K562 (cell line): ENCODE results near the gene PIEZO2. TPM values are rescaled to one million over a fixed set of nuclear protein-coding genes. Genes with fewer than 3 reads are reported as not detected.

ENCODE experiments used
- ATAC-seq: fragments of 200-7000 bp; cut with Tn5 transposase; 3 replicates; pipeline ENCODE4 v1.9.1; 2020; ENCODE audit warnings: moderate library complexity
- BruUV-seq: library from RNA; stranded (reverse); fragments of 400-500 nt; replicated peaks from 2 replicates; lab custom pipeline; 2021; lab: Mats Ljungman, UMichigan
- CTCF ChIA-PET: fragments of 300-600 bp; formaldehyde crosslinking; extraction: SDS; loops from one replicate; lab custom pipeline; 2021; ENCODE audit warnings: low intra/inter-chr PET ratio; lab: Yijun Ruan, JAX
- POLR2A ChIA-PET: fragments of 300-600, 350-650 bp; sonication (Branson Sonifier 250); formaldehyde crosslinking; extraction: SDS; loops from one replicate; lab custom pipeline; 2021; ENCODE audit warnings: antibody characterized with exemption, inconsistent platforms; lab: Yijun Ruan, JAX
- DNase-seq, 4 experiments: peaks; one replicate each; pipeline versions ENCODE4 v3.0.0 to v3.0.0-alpha.2; 2011 to 2018; ENCODE audit warnings: low spot score in 3 of 4, mixed read lengths in 3 of 4; ENCODE audit errors: extremely low read depth in 1 of 4
- FAIRE-seq: peaks from 2 replicates; lab custom pipeline; 2011; peaks lifted over from hg19 to GRCh38; lab: Jason Lieb, UNC
- H2AFZ ChIP-seq: 2 replicates; pipeline ENCODE4 v1.6.0; 2011; ENCODE audit warnings: low read depth, low read length, control low read depth, inconsistent platforms
- H3K27ac ChIP-seq: fragments of 200-600 bp; 3 replicates; pipeline ENCODE4 v1.8.0; 2011; ENCODE audit warnings: low read depth, mild to moderate bottlenecking, control low read depth, inconsistent platforms, low read length, moderate library complexity, mixed read lengths; ENCODE audit errors: extremely low read depth
- H3K27me3 ChIP-seq, 2 experiments: fragments of 300-600 bp in 1 of 2; 2 replicates in 1 of 2; 3 replicates in 1 of 2; pipeline versions ENCODE4 v1.6.0 to v1.8.0; 2011; ENCODE audit warnings: inconsistent platforms in 2 of 2, low read length in 2 of 2, mild to moderate bottlenecking in 1 of 2, mixed read lengths in 1 of 2, moderate library complexity in 1 of 2; ENCODE audit not compliant: control insufficient read depth in 2 of 2, insufficient read depth in 2 of 2
- H3K36me3 ChIP-seq: fragments of 300-600 bp; 3 replicates; pipeline ENCODE4 v1.8.0; 2011; ENCODE audit warnings: mild to moderate bottlenecking, low read length, inconsistent platforms; ENCODE audit not compliant: control insufficient read depth, insufficient read depth
- H3K4me1 ChIP-seq, 2 experiments: fragments of 200-600 bp in 1 of 2; replicated peaks in 1 of 2; 2 replicates in 1 of 2; 3 replicates in 1 of 2; pipeline versions ENCODE4 v1.5.1 to v1.8.0; 2011; ENCODE audit warnings: inconsistent platforms in 2 of 2, low read length in 2 of 2, mild to moderate bottlenecking in 1 of 2, mixed read lengths in 1 of 2, moderate library complexity in 1 of 2; ENCODE audit not compliant: control insufficient read depth in 2 of 2, insufficient read depth in 2 of 2
- H3K4me2 ChIP-seq: 2 replicates; pipeline ENCODE4 v1.6.1; 2011; ENCODE audit warnings: low read length, control low read depth, inconsistent platforms, mixed read lengths; ENCODE audit not compliant: insufficient read depth
- H3K4me3 ChIP-seq: fragments of 200-600 bp; sonication (generic), shearing (Covaris generic); 2 replicates; pipeline ENCODE4 v1.5.1; 2016; ENCODE audit warnings: control low read depth, inconsistent platforms
- H3K79me2 ChIP-seq: fragments of 200-600 bp; 3 replicates; pipeline ENCODE4 v1.8.0; 2011; ENCODE audit warnings: low read length, inconsistent platforms; ENCODE audit not compliant: control insufficient read depth, insufficient read depth
- H3K9ac ChIP-seq, 2 experiments: 2 replicates each; pipeline versions ENCODE4 v1.6.0 to v1.6.1; 2011; ENCODE audit warnings: low read depth in 2 of 2, low read length in 2 of 2, control low read depth in 1 of 2, inconsistent platforms in 1 of 2, mild to moderate bottlenecking in 1 of 2, mixed read lengths in 1 of 2; ENCODE audit not compliant: insufficient read depth in 1 of 2
- H3K9me1 ChIP-seq: one replicate; pipeline ENCODE4 v1.6.0; 2011; ENCODE audit warnings: inconsistent platforms, mild to moderate bottlenecking, low read length, moderate library complexity; ENCODE audit not compliant: control insufficient read depth, insufficient read depth
- H3K9me3 ChIP-seq: replicated peaks from 2 replicates; pipeline ENCODE4 v1.5.1; 2011; ENCODE audit warnings: low read depth, low read length, inconsistent platforms; ENCODE audit not compliant: control insufficient read depth, insufficient read depth
- H4K20me1 ChIP-seq: replicated peaks from 2 replicates; pipeline ENCODE4 v1.6.1; 2011; ENCODE audit warnings: low read length, inconsistent platforms, mixed read lengths; ENCODE audit not compliant: control insufficient read depth, insufficient read depth
- ELF4 ChIP-seq: fragments of 450-650 bp; formaldehyde crosslinking; IDR thresholded peaks from 2 replicates; pipeline ENCODE4 v1.4.0; 2022; ENCODE audit warnings: missing genetic modification characterization
- FOXA1 ChIP-seq: fragments of 450-650 bp; IDR thresholded peaks from 2 replicates; pipeline ENCODE4 v1.6.1; 2016; ENCODE audit warnings: mild to moderate bottlenecking, borderline replicate concordance
- GABPB1 ChIP-seq: sonication (generic); formaldehyde crosslinking; IDR thresholded peaks from 2 replicates; pipeline ENCODE4 v1.8.0; 2022; ENCODE audit warnings: mild to moderate bottlenecking, missing genetic modification reagents
- HIVEP1 ChIP-seq: fragments of 250-450 bp; sonication (Bioruptor Pico); IDR thresholded peaks from 2 replicates; pipeline ENCODE4 v1.4.0; 2020; ENCODE audit warnings: mild to moderate bottlenecking
- MCM5 ChIP-seq: fragments of 450-650 bp; IDR thresholded peaks from 2 replicates; pipeline ENCODE4 v1.6.1; 2016; ENCODE audit warnings: low read depth
- SMARCC2 ChIP-seq: fragments of 450-650 bp; IDR thresholded peaks from 2 replicates; pipeline ENCODE4 v1.6.1; 2017; ENCODE audit warnings: antibody characterized with exemption, moderate library complexity, mild to moderate bottlenecking, low read depth
- ZNF583 ChIP-seq: fragments of 250-450 bp; sonication (Bioruptor Pico); IDR thresholded peaks from 2 replicates; pipeline ENCODE4 v1.4.0; 2020
- WGBS: fragments of 100-300 bp; shearing (Covaris generic); methylation state at CpG from one replicate; pipeline ENCODE4 v1.1.6; 2016; ENCODE audit warnings: low coverage, mixed read lengths; ENCODE audit not compliant: insufficient coverage; ENCODE audit errors: missing lambda C conversion rate; 5-methylcytosine and 5-hydroxymethylcytosine counted together
- in situ Hi-C: fragments of 300-500 bp; cut with MboI; formaldehyde crosslinking; loops from 4 replicates; pipeline ENCODE4 v1.15.0; 2018; ENCODE audit warnings: inconsistent platforms, mixed read lengths
- intact Hi-C: fragments of 100-400 bp; cut with micrococcal nuclease; formaldehyde crosslinking; loops from 2 replicates; pipeline ENCODE4 v1.14.2; 2022
- polyA plus RNA-seq, 8 experiments: library from polyadenylated mRNA; depleted of rRNA in 4 of 8; stranded (reverse) in 5 of 8; unstranded in 3 of 8; fragments of >200 nt; fragmentation: Nextera tagmentation in 2 of 8; fragmentation: Illumina TruSeq in 1 of 8; extraction: Ambion mirVana in 2 of 8; extraction: Trizol in 1 of 8; gene quantifications; 2 replicates each; pipeline versions ENCODE4 v1.2.1 to v1.2.3, GENCODE V29; 2011 to 2014; ENCODE audit warnings: inconsistent platforms in 1 of 8, missing spikeins in 1 of 8
- total RNA-seq, 7 experiments: library from RNA; depleted of rRNA in 6 of 7; stranded (reverse); fragments of >200 nt in 6 of 7; fragmentation: Illumina TruSeq in 2 of 7; extraction: Trizol in 2 of 7; gene quantifications; 2 replicates each; pipeline versions ENCODE4 v1.2.1 to v1.2.3, GENCODE V29; 2011 to 2021; ENCODE audit warnings: low replicate concordance in 1 of 7
- TF ChIP-seq, protein P1 (sequence below): fragments of 450-650 bp; IDR thresholded peaks from 2 replicates; pipeline ENCODE4 v1.6.1; 2016; ENCODE audit warnings: mild to moderate bottlenecking
- TF ChIP-seq, protein P2 (sequence below): IDR thresholded peaks from 2 replicates; pipeline ENCODE4 v1.6.1; 2011; ENCODE audit warnings: borderline replicate concordance, low read depth, mild to moderate bottlenecking, moderate library complexity, low read length; ENCODE audit not compliant: insufficient read depth, poor library complexity, severe bottlenecking
- TF ChIP-seq, protein P3 (sequence below): fragments of 450-650 bp; IDR thresholded peaks from 2 replicates; pipeline ENCODE4 v1.6.1; 2016; ENCODE audit warnings: low read depth, mild to moderate bottlenecking, moderate library complexity

The PIEZO2 gene
- total and polyA plus RNA-seq, 9 of the 15 experiments (the other 6 are each of a cell fraction or from before 2014, with no cell fraction given): 0.54 to 4.1 (median 2.0) TPM

DNA sequence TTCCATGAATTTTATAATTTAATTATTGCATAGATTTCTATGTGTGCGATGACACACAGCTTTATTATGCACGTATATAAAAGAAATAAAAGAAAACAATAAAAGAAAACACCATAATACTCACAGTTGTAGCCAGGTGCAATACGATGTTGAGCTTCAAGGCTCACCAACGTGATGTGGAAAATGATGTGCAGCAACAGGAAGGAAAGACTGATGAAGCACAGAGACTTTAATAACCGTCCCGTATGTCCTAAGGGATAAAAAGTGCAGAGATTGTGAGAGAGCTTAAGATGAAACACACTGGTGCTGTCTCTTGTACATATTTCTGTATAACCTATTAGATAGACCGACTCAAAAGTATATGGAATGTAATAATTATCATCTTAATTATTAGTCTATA is 170.0 kb downstream of the PIEZO2 start:
- no peak overlapping the region for H2AFZ ChIP-seq
- no peaks in the 10 kb centered on the region for H3K9me3 ChIP-seq
- H3K36me3 ChIP-seq: no peaks in the 10 kb centered on the region
- no TSS peak for BruUV-seq
- H3K4me3 ChIP-seq: no peak overlapping the region
- CTCF ChIA-PET: no interaction called here
- H4K20me1 ChIP-seq: no peaks in the 10 kb centered on the region
- no peaks in the 10 kb centered on the region for H3K27me3 ChIP-seq
- no peaks in the 10 kb centered on the region for H3K4me1 ChIP-seq
- TF ChIP-seq SMARCC2 (no peak), FOXA1 (no peak)
- TF ChIP-seq, protein P1, sequence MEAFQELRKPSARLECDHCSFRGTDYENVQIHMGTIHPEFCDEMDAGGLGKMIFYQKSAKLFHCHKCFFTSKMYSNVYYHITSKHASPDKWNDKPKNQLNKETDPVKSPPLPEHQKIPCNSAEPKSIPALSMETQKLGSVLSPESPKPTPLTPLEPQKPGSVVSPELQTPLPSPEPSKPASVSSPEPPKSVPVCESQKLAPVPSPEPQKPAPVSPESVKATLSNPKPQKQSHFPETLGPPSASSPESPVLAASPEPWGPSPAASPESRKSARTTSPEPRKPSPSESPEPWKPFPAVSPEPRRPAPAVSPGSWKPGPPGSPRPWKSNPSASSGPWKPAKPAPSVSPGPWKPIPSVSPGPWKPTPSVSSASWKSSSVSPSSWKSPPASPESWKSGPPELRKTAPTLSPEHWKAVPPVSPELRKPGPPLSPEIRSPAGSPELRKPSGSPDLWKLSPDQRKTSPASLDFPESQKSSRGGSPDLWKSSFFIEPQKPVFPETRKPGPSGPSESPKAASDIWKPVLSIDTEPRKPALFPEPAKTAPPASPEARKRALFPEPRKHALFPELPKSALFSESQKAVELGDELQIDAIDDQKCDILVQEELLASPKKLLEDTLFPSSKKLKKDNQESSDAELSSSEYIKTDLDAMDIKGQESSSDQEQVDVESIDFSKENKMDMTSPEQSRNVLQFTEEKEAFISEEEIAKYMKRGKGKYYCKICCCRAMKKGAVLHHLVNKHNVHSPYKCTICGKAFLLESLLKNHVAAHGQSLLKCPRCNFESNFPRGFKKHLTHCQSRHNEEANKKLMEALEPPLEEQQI: no peak
- FAIRE-seq: no peak
- POLR2A ChIA-PET: no interaction called here
- H3K27ac ChIP-seq: no peak overlapping the region
- H3K9me1 ChIP-seq: no peaks in the 10 kb centered on the region
- intact Hi-C loops (no loop called here), in situ Hi-C loops (no loop called here)
- no peak for DNase-seq
- H3K79me2 ChIP-seq: no peaks in the 10 kb centered on the region
- no peak for ATAC-seq
- no peak overlapping the region for H3K9ac ChIP-seq
- H3K4me2 ChIP-seq: no peak overlapping the region
- under 1% methylated on average over 7 of the region's 7 CpGs for WGBS

DNA sequence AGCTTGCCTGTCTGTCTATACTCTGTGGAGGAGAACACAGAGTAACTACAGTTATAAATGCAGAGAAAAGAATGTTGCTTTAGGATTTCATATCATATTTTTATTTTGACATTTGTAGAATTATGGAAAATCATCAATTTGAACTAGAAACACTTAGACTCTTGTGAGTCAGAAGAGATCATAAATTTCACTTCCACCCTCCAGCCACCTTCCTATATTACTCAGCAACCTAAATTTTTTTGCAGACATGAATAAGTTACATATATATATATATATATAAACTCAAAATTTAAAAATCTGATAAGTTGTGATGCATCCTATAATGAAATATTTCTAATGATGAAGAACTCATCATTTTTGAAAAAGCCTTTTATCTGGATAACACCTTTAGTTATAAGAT is 172.3 kb downstream of the PIEZO2 start:
- TF ChIP-seq GABPB1 (CRISPR knock-in tag) (no peak), ZNF583 (CRISPR knock-in tag) (no peak), MCM5 (no peak), HIVEP1 (CRISPR knock-in tag) (no peak), ELF4 (no peak)
- TF ChIP-seq, protein P2, sequence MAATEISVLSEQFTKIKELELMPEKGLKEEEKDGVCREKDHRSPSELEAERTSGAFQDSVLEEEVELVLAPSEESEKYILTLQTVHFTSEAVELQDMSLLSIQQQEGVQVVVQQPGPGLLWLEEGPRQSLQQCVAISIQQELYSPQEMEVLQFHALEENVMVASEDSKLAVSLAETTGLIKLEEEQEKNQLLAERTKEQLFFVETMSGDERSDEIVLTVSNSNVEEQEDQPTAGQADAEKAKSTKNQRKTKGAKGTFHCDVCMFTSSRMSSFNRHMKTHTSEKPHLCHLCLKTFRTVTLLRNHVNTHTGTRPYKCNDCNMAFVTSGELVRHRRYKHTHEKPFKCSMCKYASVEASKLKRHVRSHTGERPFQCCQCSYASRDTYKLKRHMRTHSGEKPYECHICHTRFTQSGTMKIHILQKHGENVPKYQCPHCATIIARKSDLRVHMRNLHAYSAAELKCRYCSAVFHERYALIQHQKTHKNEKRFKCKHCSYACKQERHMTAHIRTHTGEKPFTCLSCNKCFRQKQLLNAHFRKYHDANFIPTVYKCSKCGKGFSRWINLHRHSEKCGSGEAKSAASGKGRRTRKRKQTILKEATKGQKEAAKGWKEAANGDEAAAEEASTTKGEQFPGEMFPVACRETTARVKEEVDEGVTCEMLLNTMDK: no peak
- TF ChIP-seq, protein P3, sequence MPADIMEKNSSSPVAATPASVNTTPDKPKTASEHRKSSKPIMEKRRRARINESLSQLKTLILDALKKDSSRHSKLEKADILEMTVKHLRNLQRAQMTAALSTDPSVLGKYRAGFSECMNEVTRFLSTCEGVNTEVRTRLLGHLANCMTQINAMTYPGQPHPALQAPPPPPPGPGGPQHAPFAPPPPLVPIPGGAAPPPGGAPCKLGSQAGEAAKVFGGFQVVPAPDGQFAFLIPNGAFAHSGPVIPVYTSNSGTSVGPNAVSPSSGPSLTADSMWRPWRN: no peak
- no peak overlapping the region for H2AFZ ChIP-seq
- intact Hi-C loops (no loop called here), in situ Hi-C loops (no loop called here)
- no peak overlapping the region for H3K4me3 ChIP-seq
- H3K36me3 ChIP-seq: no peaks in the 10 kb centered on the region
- DNase-seq (no peak), FAIRE-seq (no peak), ATAC-seq (no peak)
- H3K9ac ChIP-seq: no peak overlapping the region
- H3K9me1 ChIP-seq: no peaks in the 10 kb centered on the region
- no peak overlapping the region for H3K27ac ChIP-seq
- H3K4me1 ChIP-seq: no peaks in the 10 kb centered on the region
- H3K9me3 ChIP-seq: no peaks in the 10 kb centered on the region
- H4K20me1 ChIP-seq: no peaks in the 10 kb centered on the region
- POLR2A ChIA-PET: no interaction called here
- H3K27me3 ChIP-seq: no peaks in the 10 kb centered on the region; a peak in 1 of 5 replicates
- no peak overlapping the region for H3K4me2 ChIP-seq
- CTCF ChIA-PET: no interaction called here
- no peaks in the 10 kb centered on the region for H3K79me2 ChIP-seq
- no TSS peak for BruUV-seq
